C4-2B (cell line): ENCODE data around the gene MLEC.

ENCODE experiments used
- ZFX ChIP-seq: fragments of 450-650 bp; IDR thresholded peaks from 2 replicates; pipeline ENCODE4 v1.6.1; 2017
- TF ChIP-seq, protein P1 (sequence below): fragments of 450-650 bp; conservative IDR thresholded peaks from 2 replicates; pipeline ENCODE4 v1.5.1; 2017; ENCODE audit warnings: mild to moderate bottlenecking

DNA sequence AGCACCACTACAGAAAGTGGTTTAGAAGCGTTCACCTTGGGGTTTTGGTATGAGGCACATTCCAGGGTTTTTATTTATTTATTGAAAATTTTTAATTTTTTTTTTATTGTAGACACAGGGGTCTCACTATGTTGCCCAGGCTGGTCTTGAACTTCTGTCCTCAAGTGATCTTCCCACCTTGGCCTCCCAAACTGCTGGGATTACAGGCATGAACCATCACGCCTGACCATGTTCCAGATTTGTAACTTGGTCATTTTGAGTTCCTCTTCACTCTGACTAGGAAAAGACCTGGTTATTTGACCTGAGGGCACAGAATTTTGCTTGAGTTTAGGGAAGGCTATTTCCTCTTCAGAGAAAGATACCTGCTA is 3.1 kb downstream of the MLEC start:
- TF ChIP-seq, protein P1, sequence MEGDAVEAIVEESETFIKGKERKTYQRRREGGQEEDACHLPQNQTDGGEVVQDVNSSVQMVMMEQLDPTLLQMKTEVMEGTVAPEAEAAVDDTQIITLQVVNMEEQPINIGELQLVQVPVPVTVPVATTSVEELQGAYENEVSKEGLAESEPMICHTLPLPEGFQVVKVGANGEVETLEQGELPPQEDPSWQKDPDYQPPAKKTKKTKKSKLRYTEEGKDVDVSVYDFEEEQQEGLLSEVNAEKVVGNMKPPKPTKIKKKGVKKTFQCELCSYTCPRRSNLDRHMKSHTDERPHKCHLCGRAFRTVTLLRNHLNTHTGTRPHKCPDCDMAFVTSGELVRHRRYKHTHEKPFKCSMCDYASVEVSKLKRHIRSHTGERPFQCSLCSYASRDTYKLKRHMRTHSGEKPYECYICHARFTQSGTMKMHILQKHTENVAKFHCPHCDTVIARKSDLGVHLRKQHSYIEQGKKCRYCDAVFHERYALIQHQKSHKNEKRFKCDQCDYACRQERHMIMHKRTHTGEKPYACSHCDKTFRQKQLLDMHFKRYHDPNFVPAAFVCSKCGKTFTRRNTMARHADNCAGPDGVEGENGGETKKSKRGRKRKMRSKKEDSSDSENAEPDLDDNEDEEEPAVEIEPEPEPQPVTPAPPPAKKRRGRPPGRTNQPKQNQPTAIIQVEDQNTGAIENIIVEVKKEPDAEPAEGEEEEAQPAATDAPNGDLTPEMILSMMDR, result no peak
- TF ChIP-seq ZFX, result no peak
